Measurements from ENCODE around the gene SNAP23.

The SNAP23 gene

DNA sequence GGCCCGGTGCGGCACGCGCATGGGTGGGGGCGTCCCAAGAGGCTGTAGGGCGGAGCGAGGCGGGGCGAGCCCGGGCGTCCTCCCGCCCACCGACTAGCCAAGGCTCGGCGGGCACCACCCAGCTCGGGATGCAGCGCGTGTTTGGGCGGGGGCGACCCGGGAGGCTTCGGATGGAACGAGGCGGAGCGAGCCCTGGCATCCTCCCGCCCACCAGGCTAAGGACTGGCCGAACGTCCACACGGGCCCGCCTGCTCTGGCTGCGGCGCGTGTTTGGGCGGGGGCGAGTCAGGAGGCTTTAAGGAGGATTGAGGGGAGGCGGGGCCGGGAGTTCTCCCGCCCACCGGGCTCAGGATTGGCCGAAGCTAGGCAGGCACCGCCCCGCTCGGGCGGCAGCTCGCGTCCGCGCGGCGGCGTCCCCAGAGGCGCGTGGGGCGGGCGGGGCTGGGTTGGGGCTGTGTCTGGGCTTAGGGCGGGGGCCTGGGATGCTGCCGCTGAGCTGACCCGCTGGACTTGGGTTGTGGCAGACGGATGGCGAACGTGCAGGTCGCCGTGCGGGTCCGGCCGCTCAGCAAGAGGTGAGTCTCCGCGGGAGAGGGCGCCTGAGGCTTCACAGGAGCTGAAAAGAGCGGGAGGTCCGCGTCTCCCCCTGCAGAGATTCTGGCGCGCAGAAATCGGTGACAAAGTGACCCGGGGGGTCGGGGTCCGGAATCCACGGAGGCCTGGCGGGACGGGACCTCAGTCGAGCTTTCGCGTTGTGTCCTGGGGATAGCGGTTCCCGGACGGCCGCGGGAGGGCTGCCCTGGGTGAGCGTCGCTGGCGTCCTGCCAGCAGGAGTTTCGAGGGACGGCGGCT lies 80.0 kb downstream of the SNAP23 start, which contains the start of gene STARD9:
TSS of gene STARD9 (plus strand) at position 419 of the 852 bp plus-strand sequence. CDS start at position 529, 110 bp downstream.
- H3K27ac ChIP-seq (ENCODE audit: poor library complexity, severe bottlenecking), result no peak within 1 kb of the TSS
- H3K36me3 ChIP-seq (ENCODE audit: low read depth), result no peaks in the 10 kb centered on the region
- peak within 1 kb of the TSS; percentile 54 for H3K4me3 ChIP-seq (ENCODE audit: severe bottlenecking)
- peaks cover 9% of the 10 kb centered on the region for H3K4me1 ChIP-seq (ENCODE audit: insufficient read depth, poor library complexity, severe bottlenecking)
- no peaks in the 10 kb centered on the region for H3K27me3 ChIP-seq (ENCODE audit: insufficient read depth, poor library complexity, severe bottlenecking)
- DNase-seq (ENCODE audit: low spot score) (peak; percentile 100), ATAC-seq (ENCODE audit: low read depth) (peak; percentile 94)
- H3K9me3 ChIP-seq (ENCODE audit: severe bottlenecking), result no peaks in the 10 kb centered on the region
- TF ChIP-seq, protein P1, sequence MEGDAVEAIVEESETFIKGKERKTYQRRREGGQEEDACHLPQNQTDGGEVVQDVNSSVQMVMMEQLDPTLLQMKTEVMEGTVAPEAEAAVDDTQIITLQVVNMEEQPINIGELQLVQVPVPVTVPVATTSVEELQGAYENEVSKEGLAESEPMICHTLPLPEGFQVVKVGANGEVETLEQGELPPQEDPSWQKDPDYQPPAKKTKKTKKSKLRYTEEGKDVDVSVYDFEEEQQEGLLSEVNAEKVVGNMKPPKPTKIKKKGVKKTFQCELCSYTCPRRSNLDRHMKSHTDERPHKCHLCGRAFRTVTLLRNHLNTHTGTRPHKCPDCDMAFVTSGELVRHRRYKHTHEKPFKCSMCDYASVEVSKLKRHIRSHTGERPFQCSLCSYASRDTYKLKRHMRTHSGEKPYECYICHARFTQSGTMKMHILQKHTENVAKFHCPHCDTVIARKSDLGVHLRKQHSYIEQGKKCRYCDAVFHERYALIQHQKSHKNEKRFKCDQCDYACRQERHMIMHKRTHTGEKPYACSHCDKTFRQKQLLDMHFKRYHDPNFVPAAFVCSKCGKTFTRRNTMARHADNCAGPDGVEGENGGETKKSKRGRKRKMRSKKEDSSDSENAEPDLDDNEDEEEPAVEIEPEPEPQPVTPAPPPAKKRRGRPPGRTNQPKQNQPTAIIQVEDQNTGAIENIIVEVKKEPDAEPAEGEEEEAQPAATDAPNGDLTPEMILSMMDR (IDR thresholded peaks at IDR 0.05; ENCODE audit: poor library complexity, severe bottlenecking), result no peak

DNA sequence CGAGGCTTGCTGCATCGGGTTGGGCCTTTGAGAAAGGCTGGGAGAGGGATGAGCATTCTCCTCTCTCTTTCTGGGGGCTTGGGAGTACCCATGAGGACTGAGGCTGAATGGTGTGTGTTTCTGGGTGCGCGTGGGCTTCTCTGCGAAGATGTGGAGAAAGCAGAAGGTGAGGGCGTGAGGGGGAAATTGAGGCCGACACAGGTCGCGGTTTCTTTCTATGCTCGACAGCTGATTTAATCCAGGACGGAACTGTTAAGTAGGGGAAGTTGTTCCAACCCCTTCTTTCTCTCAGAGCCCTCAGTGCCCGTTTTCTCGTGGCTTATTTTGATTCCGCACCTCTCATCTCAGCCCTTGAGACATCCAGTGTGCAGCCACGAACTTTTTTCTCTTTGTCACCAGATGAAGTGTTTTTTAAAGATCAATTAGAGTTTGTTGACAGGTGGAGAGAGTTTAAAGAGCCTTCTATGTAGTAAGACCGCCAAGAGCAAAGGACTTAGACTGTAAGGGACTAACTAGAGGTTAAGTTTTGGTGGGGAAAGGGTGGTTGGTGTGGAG lies 80.7 kb downstream of the SNAP23 start:
- Histone ChIP-seq H3K27ac (ENCODE audit: poor library complexity, severe bottlenecking) (no peak overlapping the region), H3K9me3 (ENCODE audit: severe bottlenecking) (no peaks in the 10 kb centered on the region), H3K4me3 (ENCODE audit: severe bottlenecking) (peak overlapping the region; percentile 54), H3K36me3 (ENCODE audit: low read depth) (no peaks in the 10 kb centered on the region), H3K4me1 (ENCODE audit: insufficient read depth, poor library complexity, severe bottlenecking) (peaks cover 9% of the 10 kb centered on the region), H3K27me3 (ENCODE audit: insufficient read depth, poor library complexity, severe bottlenecking) (no peaks in the 10 kb centered on the region)
- no peak for DNase-seq (ENCODE audit: low spot score)
- TF ChIP-seq, protein P1 (IDR thresholded peaks at IDR 0.05; ENCODE audit: poor library complexity, severe bottlenecking), result no peak
- ATAC-seq (ENCODE audit: low read depth), result no peak

DNA sequence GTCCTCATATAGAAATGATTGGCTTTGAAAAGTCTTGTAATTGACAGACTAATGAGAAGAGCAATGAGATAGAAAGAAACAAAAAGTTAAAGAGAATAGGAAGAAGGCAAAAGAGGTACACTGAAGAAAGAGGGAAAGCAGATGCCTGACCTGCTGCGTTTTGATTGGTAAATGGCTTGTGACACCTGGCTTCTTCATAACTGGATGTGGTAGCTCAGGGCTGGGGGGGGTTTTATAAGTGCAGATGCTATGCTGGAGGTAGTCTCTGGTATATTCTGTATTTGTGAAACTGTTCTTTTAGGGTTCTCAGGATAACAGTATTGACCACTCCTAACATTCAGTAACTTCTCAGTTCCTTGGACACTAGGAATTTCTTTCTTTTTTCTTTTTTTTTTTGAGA lies 81.3 kb downstream of the SNAP23 start:
- no peaks in the 10 kb centered on the region for H3K27me3 ChIP-seq (ENCODE audit: insufficient read depth, poor library complexity, severe bottlenecking)
- DNase-seq (ENCODE audit: low spot score), result no peak

DNA sequence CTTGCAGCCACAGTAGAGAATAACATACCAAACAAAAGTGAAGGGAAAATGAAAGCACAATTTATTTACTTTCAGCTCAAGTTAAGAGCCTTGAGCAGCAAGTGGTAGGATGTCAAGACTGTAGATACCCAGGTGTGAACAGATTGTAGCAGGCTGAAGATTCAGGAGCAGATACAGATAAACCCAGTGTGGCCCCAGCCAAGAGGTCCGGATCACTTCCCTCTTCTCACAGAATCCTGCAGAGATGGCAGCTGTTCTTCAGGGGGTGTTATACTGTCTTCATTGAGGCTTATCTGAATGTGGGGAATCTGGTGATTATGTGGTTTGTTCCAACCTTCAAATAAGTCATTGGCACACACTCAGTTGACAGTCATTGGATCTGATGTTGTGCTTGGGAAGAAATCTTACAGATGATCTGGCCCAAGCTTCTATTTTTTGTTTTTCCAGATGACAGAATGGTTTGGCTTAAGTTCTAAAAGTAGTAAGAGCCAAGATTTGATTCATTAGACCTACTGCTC lies 82.1 kb downstream of the SNAP23 start:
- ATAC-seq (ENCODE audit: low read depth) (no peak), DNase-seq (ENCODE audit: low spot score) (no peak)
- TF ChIP-seq, protein P1 (IDR thresholded peaks at IDR 0.05; ENCODE audit: poor library complexity, severe bottlenecking), result no peak
- no peak overlapping the region for H3K27ac ChIP-seq (ENCODE audit: poor library complexity, severe bottlenecking)
- H3K27me3 ChIP-seq (ENCODE audit: insufficient read depth, poor library complexity, severe bottlenecking), result no peaks in the 10 kb centered on the region
- peaks cover 9% of the 10 kb centered on the region for H3K4me1 ChIP-seq (ENCODE audit: insufficient read depth, poor library complexity, severe bottlenecking)
- no peaks in the 10 kb centered on the region for H3K36me3 ChIP-seq (ENCODE audit: low read depth)
- no peaks in the 10 kb centered on the region for H3K9me3 ChIP-seq (ENCODE audit: severe bottlenecking)
- no peak overlapping the region for H3K4me3 ChIP-seq (ENCODE audit: severe bottlenecking)

More for the DNA sequence above, 81.3 kb downstream of the SNAP23 start:
- TF ChIP-seq, protein P1 (IDR thresholded peaks at IDR 0.05; ENCODE audit: poor library complexity, severe bottlenecking), result no peak
- Histone ChIP-seq H3K36me3 (ENCODE audit: low read depth) (no peaks in the 10 kb centered on the region), H3K27ac (ENCODE audit: poor library complexity, severe bottlenecking) (no peak overlapping the region), H3K4me1 (ENCODE audit: insufficient read depth, poor library complexity, severe bottlenecking) (peaks cover 9% of the 10 kb centered on the region), H3K4me3 (ENCODE audit: severe bottlenecking) (no peak overlapping the region), H3K9me3 (ENCODE audit: severe bottlenecking) (no peaks in the 10 kb centered on the region)
- no peak for ATAC-seq (ENCODE audit: low read depth)

Measured in RWPE2 (cell line).